Measurements from ENCODE around the gene PPP1R9B. TPM values are rescaled to one million over a fixed set of nuclear protein-coding genes. Genes with fewer than 3 reads are reported as not detected.

The PPP1R9B gene
- total RNA-seq, 1 experiment from 2014 or later = 40.6 TPM

GRCh38 chr17:50144845-50145531 lies 5.5 kb downstream of the PPP1R9B start:
- no peak for DNase-seq (ENCODE audit: extremely low read depth, low read depth)

- DNase-seq (ENCODE audit: extremely low read depth, low read depth) = no peak
Observed at GRCh38 chr17:50144355-50144754, 6.1 kb downstream of the PPP1R9B start.

- no peak for DNase-seq (ENCODE audit: extremely low read depth, low read depth)
Observed at GRCh38 chr17:50143461-50144176, 6.9 kb downstream of the PPP1R9B start.

GRCh38 chr17:50141745-50142110 lies 8.7 kb downstream of the PPP1R9B start:
- DNase-seq (ENCODE audit: extremely low read depth, low read depth) = no peak

- DNase-seq (ENCODE audit: extremely low read depth, low read depth) = no peak
Observed at GRCh38 chr17:50141026-50141744, 9.3 kb downstream of the PPP1R9B start.

- peak; percentile 72 for DNase-seq (ENCODE audit: extremely low read depth, low read depth)
Observed at GRCh38 chr17:50139950-50140885, 10.3 kb downstream of the PPP1R9B start.

- DNase-seq (ENCODE audit: extremely low read depth, low read depth) = no peak
Observed at GRCh38 chr17:50139185-50139783, 11.2 kb downstream of the PPP1R9B start.

- no peak for DNase-seq (ENCODE audit: extremely low read depth, low read depth)
Observed at GRCh38 chr17:50137042-50137441, 13.4 kb downstream of the PPP1R9B start.

- no peak for DNase-seq (ENCODE audit: extremely low read depth, low read depth)
Observed at GRCh38 chr17:50136096-50136687, 14.3 kb downstream of the PPP1R9B start.

GRCh38 chr17:50135316-50136095 lies 15.0 kb downstream of the PPP1R9B start:
- DNase-seq (ENCODE audit: extremely low read depth, low read depth) = no peak

- DNase-seq (ENCODE audit: extremely low read depth, low read depth) = no peak
Observed at GRCh38 chr17:50134206-50135110, 16.0 kb downstream of the PPP1R9B start.

GRCh38 chr17:50133769-50134099 lies 16.7 kb downstream of the PPP1R9B start:
- no peak for DNase-seq (ENCODE audit: extremely low read depth, low read depth)

GRCh38 chr17:50133028-50133768 lies 17.3 kb downstream of the PPP1R9B start:
- DNase-seq (ENCODE audit: extremely low read depth, low read depth) = no peak

GRCh38 chr17:50132104-50132794 lies 18.2 kb downstream of the PPP1R9B start:
- DNase-seq (ENCODE audit: extremely low read depth, low read depth) = no peak

GRCh38 chr17:50130559-50131305 lies 19.7 kb downstream of the PPP1R9B start:
- no peak for DNase-seq (ENCODE audit: extremely low read depth, low read depth)
